Measurements from ENCODE around the gene PNKD. TPM values are rescaled to one million over a fixed set of nuclear protein-coding genes. Genes with fewer than 3 reads are reported as not detected.

Gene PNKD
- total and polyA plus RNA-seq, 7 experiments from 2014 or later, result 18.5 to 108 (median 37.6) TPM

DNA sequence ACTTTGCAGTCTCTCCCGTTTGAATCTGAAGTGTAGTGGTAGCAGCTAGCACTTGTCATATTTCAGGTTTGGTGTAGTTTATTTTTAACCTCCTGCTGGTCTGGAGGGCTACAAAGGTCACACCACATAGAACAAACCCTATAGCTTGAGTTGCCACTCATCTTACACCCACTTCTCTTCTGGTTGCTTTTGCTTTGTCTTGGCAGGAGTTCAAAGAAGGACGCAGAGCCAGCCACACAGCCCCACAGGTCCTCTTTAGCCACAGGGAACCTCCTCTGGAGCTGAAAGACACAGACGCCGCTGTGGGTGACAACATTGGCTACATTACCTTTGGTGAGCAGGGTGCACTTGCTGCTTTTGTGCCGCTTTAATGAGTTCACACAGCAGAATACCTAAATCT, 25.1 kb upstream of the PNKD start:
- intact Hi-C loops (cut with micrococcal nuclease), result no loop called here
- peak overlapping the region in 8 of 9 donors; percentile 0 to 85 (median 53) for H3K27ac Mint-ChIP-seq
- no peak for DNase-seq

DNA sequence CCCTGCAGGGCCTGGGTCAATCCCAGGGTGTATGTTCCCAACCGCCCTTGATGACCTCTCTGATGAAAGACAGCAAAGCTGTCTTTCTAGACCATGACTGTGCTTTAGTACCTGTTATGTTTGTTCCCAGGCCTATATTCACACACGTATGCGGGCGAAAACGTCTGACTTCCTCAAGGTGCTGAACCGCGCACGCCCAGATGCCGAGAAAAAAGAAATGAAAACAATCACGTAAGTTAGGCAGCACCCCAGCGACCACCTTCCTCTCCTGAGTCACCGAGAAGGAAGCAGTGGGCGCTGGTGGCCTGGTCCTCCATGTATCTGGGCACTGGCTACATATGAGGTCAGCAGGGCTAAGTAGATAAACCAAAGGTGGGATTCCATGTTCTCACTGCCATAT, 20.6 kb upstream of the PNKD start:
- CTCF ChIA-PET, result no interaction called here
- peak overlapping the region; percentile 16 for H3K27ac ChIP-seq (ENCODE audit: low read depth, low read length)

More for the DNA sequence above, 25.1 kb upstream of the PNKD start:
- H3K36me3 Mint-ChIP-seq, result peaks cover 8 to 54% (median 27%) of the 10 kb centered on the region in 5 donors
- no peak overlapping the region for H3K4me3 Mint-ChIP-seq
- Histone ChIP-seq H3K27ac (ENCODE audit: low read depth, low read length) (peak overlapping the region; percentile 18), H3K9me3 (ENCODE audit: control insufficient read depth in 2 of 3, low read length in 3 of 3) (no peaks in the 10 kb centered on the region), H3K27me3 (ENCODE audit: control insufficient read depth in 2 of 2, insufficient read depth in 2 of 2, low read length in 2 of 2) (no peaks in the 10 kb centered on the region), H3K4me3 (ENCODE audit: low read length) (no peak overlapping the region), H3K36me3 (ENCODE audit: control insufficient read depth in 2 of 3, insufficient read depth in 3 of 3, low read length in 3 of 3) (peaks cover 55 to 97% (median 72%) of the 10 kb centered on the region in 3 experiments), H3K4me1 (ENCODE audit: control insufficient read depth in 2 of 2, insufficient read depth in 2 of 2, low read length in 2 of 2) (peaks cover 4 to 6% of the 10 kb centered on the region in 2 donors)
- CTCF ChIA-PET, result interaction anchor here (1.3 kb wide), 1 partner anchor 60 kb away, joined by 3 read pairs; no protein-coding TSS in a partner anchor
- no peaks in the 10 kb centered on the region for H3K27me3 Mint-ChIP-seq
- H3K9me3 Mint-ChIP-seq, result no peaks in the 10 kb centered on the region
- POLR2A ChIA-PET, result interaction anchor here (0.7 to 1.7 kb wide), 5 partner anchors 18 to 229 kb away, joined by 3 to 5 read pairs (median 3); no protein-coding TSS in a partner anchor
- peaks cover 0 to 28% (median 22%) of the 10 kb centered on the region in 7 donors for H3K4me1 Mint-ChIP-seq
- no peak for ATAC-seq

DNA sequence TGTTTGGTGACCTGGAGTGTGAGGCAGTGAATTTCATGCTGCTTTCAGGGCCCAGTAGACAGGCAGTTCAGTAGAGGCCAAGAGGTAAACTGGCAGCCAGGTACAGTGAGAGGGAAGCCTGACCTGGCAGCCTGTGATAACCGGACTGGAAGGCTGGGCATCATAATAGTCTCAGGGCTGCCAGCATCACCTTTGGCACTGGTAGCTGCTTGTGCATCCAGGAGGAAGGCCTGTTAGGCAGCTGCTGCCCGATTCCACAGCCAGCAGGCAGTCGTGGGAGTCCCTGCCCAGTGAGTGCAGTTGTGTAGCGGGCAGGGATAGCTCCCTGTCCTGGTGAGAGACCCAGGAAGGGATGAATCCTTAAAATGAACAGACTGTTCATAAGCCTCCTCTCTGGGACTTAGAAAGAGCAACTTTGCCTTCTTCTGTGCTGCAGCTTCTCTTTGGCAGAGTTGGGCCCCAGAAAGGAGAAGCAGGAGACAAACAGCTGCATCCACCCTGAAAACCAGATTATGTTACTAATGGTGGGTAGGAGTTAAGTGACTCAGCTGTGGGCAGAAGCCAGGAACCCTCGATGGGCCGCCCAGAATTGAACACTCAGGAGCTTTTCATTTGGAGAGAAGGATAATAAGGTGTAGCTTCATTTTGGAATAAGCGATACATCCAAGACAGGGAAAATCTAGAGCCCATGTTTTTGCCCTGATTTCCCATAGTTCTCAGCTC, 17.6 kb upstream of the PNKD start:
- Mint-ChIP-seq H3K9me3 (no peaks in the 10 kb centered on the region), H3K36me3 (peaks cover 12 to 56% (median 31%) of the 10 kb centered on the region in 5 donors), H3K27ac (peak overlapping the region in 7 of 9 donors; percentile 5 to 76 (median 43)), H3K4me3 (no peak overlapping the region), H3K27me3 (no peaks in the 10 kb centered on the region), H3K4me1 (peaks cover 5 to 28% (median 8%) of the 10 kb centered on the region in 7 donors)
- Histone ChIP-seq H3K4me1 (ENCODE audit: control insufficient read depth in 2 of 2, insufficient read depth in 2 of 2, low read length in 2 of 2) (peaks cover 0 to 4% of the 10 kb centered on the region in 2 donors), H3K27ac (ENCODE audit: low read depth, low read length) (peak overlapping the region; percentile 15), H3K27me3 (ENCODE audit: control insufficient read depth in 2 of 2, insufficient read depth in 2 of 2, low read length in 2 of 2) (no peaks in the 10 kb centered on the region), H3K9me3 (ENCODE audit: control insufficient read depth in 2 of 3, low read length in 3 of 3) (no peaks in the 10 kb centered on the region), H3K4me3 (ENCODE audit: low read length) (no peak overlapping the region), H3K36me3 (ENCODE audit: control insufficient read depth in 2 of 3, insufficient read depth in 3 of 3, low read length in 3 of 3) (peaks cover 46 to 86% (median 58%) of the 10 kb centered on the region in 3 experiments)
- intact Hi-C loops (cut with micrococcal nuclease), result no loop called here
- ChIA-PET POLR2A (interaction anchor here (1.3 kb wide), 1 partner anchor 144 kb away, joined by 3 read pairs; no protein-coding TSS in a partner anchor), CTCF (interaction anchor here (1.1 to 1.9 kb wide), 2 partner anchors 22 to 67 kb away, joined by 3 to 5 read pairs; no protein-coding TSS in a partner anchor)
- DNase-seq (no peak), ATAC-seq (no peak)

More for the DNA sequence above, 20.6 kb upstream of the PNKD start:
- no peaks in the 10 kb centered on the region for H3K4me1 ChIP-seq (ENCODE audit: control insufficient read depth in 2 of 2, insufficient read depth in 2 of 2, low read length in 2 of 2)
- H3K36me3 ChIP-seq (ENCODE audit: control insufficient read depth in 2 of 3, insufficient read depth in 3 of 3, low read length in 3 of 3), result peaks cover 69 to 100% (median 71%) of the 10 kb centered on the region in 3 experiments
- H3K27me3 ChIP-seq (ENCODE audit: control insufficient read depth in 2 of 2, insufficient read depth in 2 of 2, low read length in 2 of 2), result no peaks in the 10 kb centered on the region
- ATAC-seq, result no peak
- intact Hi-C loops (cut with micrococcal nuclease), result no loop called here
- peaks cover 12 to 61% (median 33%) of the 10 kb centered on the region in 5 donors for H3K36me3 Mint-ChIP-seq
- POLR2A ChIA-PET, result interaction anchor here (0.6 kb wide), 1 partner anchor 626 kb away, joined by 6 read pairs; no protein-coding TSS in a partner anchor
- peaks cover 0 to 16% (median 1%) of the 10 kb centered on the region in 7 donors for H3K4me1 Mint-ChIP-seq
- H3K9me3 ChIP-seq (ENCODE audit: control insufficient read depth in 2 of 3, low read length in 3 of 3), result no peaks in the 10 kb centered on the region
- H3K27ac Mint-ChIP-seq, result peak overlapping the region in 6 of 9 donors; percentile 14 to 81 (median 55)
- H3K9me3 Mint-ChIP-seq, result no peaks in the 10 kb centered on the region
- no peaks in the 10 kb centered on the region for H3K27me3 Mint-ChIP-seq
- H3K4me3 ChIP-seq (ENCODE audit: low read length), result no peak overlapping the region
- DNase-seq, result no peak
- no peak overlapping the region for H3K4me3 Mint-ChIP-seq

DNA sequence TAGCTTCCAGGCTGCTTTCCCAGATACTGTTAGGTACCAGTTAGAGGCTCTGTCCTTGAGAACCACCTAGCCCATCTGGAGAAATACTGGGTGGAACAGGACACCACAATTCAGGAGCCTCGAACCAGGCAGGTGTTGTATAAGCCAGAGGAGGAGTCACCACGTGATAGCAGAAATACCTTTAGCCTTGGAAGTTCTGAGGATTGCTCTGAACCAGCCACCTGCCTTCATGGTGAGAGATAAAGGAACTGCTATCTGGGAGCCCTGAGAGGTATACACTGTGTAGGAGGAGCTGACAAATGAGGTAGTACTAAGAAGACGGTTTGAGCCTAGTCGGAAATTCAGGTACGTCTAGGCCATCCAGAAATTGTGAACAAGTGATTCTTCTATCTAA, 17.1 kb upstream of the PNKD start:
- ATAC-seq (no peak), DNase-seq (no peak)
- Mint-ChIP-seq H3K4me3 (no peak overlapping the region), H3K27me3 (no peaks in the 10 kb centered on the region), H3K36me3 (peaks cover 9 to 53% (median 28%) of the 10 kb centered on the region in 5 donors), H3K9me3 (no peaks in the 10 kb centered on the region), H3K4me1 (peaks cover 7 to 29% (median 11%) of the 10 kb centered on the region in 7 donors), H3K27ac (peak overlapping the region in 7 of 9 donors; percentile 21 to 76 (median 43))
- peaks cover 0 to 7% of the 10 kb centered on the region in 2 donors for H3K4me1 ChIP-seq (ENCODE audit: control insufficient read depth in 2 of 2, insufficient read depth in 2 of 2, low read length in 2 of 2)
- ChIA-PET CTCF (interaction anchor here (1.1 to 1.9 kb wide), 2 partner anchors 22 to 68 kb away, joined by 3 to 5 read pairs; no protein-coding TSS in a partner anchor), POLR2A (interaction anchor here (0.7 kb wide), 1 partner anchor 624 kb away, joined by 3 read pairs; no protein-coding TSS in a partner anchor)
- no peaks in the 10 kb centered on the region for H3K27me3 ChIP-seq (ENCODE audit: control insufficient read depth in 2 of 2, insufficient read depth in 2 of 2, low read length in 2 of 2)
- peak overlapping the region; percentile 15 for H3K27ac ChIP-seq (ENCODE audit: low read depth, low read length)
- H3K9me3 ChIP-seq (ENCODE audit: control insufficient read depth in 2 of 3, low read length in 3 of 3), result no peaks in the 10 kb centered on the region
- peaks cover 43 to 81% (median 54%) of the 10 kb centered on the region in 3 experiments for H3K36me3 ChIP-seq (ENCODE audit: control insufficient read depth in 2 of 3, insufficient read depth in 3 of 3, low read length in 3 of 3)
- H3K4me3 ChIP-seq (ENCODE audit: low read length), result no peak overlapping the region
- intact Hi-C loops (cut with micrococcal nuclease), result no loop called here

DNA sequence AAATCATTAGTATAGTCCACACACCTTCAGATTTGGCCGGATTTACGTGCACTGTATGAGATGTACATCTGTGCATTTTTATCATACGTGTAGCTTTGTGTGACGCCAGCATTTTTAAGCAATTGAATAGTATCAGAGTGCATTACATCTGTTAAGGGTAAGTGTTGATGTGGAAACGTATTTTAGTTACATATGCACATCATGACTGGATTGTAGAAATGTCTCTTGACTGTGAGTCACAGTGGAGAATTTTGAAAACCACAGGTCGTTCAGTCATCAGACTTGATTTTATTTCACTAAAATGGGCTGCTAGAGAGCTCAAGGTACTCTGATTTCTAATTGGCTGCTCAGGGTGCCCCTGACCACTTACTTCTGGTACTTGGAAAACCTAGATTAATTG, 14.9 kb upstream of the PNKD start:
- intact Hi-C loops (cut with micrococcal nuclease), result loop anchor here in 1 of 2 donors (5.0 kb wide), 1 partner anchor 88 kb away; the partner anchor contains the start of gene CXCR1
- peaks cover 7 to 25% (median 17%) of the 10 kb centered on the region in 7 donors for H3K4me1 Mint-ChIP-seq
- peak overlapping the region in 2 of 9 donors; percentile 32 for H3K27ac Mint-ChIP-seq
- Histone ChIP-seq H3K36me3 (ENCODE audit: control insufficient read depth in 2 of 3, insufficient read depth in 3 of 3, low read length in 3 of 3) (peaks cover 24 to 58% (median 33%) of the 10 kb centered on the region in 3 experiments), H3K9me3 (ENCODE audit: control insufficient read depth in 2 of 3, low read length in 3 of 3) (no peaks in the 10 kb centered on the region), H3K4me3 (ENCODE audit: low read length) (no peak overlapping the region), H3K4me1 (ENCODE audit: control insufficient read depth in 2 of 2, insufficient read depth in 2 of 2, low read length in 2 of 2) (peaks cover 0 to 7% of the 10 kb centered on the region in 2 donors), H3K27ac (ENCODE audit: low read depth, low read length) (no peak overlapping the region), H3K27me3 (ENCODE audit: control insufficient read depth in 2 of 2, insufficient read depth in 2 of 2, low read length in 2 of 2) (no peaks in the 10 kb centered on the region)
- ATAC-seq, result no peak
- POLR2A ChIA-PET, result interaction anchor here (1.0 kb wide), 1 partner anchor 12 kb away, joined by 3 read pairs; no protein-coding TSS in a partner anchor
- H3K9me3 Mint-ChIP-seq, result no peaks in the 10 kb centered on the region
- no peak for DNase-seq
- H3K36me3 Mint-ChIP-seq, result peaks cover 4 to 36% (median 13%) of the 10 kb centered on the region in 5 donors
- CTCF ChIA-PET, result interaction anchor here (1.4 kb wide), 1 partner anchor 15 kb away, joined by 5 read pairs; the partner anchor contains the start of genes AAMP and PNKD
- no peak overlapping the region for H3K4me3 Mint-ChIP-seq
- no peaks in the 10 kb centered on the region for H3K27me3 Mint-ChIP-seq

DNA sequence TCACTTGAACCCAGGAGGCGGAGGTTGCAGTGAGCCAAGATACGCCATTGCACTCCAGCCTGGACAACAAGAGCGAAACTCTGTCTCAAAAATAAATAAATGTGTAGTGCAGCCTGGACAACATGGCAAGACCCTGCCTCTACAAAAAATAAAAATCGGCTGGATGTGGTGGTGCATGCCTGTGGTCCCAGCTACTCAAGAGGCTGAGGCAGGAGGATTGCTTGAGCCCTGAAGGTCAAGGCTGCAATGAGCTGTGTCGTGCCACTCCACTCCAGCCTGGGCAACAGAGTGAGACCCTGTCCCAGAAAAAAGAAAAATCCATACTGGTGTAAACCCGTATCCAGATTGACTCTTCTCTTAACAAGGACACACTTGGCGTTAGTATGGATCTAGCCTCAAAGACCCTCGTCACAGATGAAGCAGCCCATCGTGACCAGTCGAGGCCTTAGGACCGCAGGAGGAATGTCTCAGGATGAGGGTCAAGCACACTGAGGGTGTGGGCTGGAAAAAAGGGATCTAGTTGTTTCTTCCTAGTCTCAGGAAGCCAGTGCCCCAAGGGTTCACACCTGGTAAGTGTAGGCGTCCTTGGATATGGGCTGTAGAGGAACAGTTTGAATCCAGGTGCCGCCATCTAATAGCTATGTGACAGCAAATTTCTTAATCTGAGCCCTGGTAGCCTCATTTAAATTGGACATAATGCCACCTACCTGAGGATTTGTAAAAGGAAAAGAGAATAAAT, 13.5 kb upstream of the PNKD start:
- peak; percentile 1 for ATAC-seq
- peaks cover 3 to 25% (median 8%) of the 10 kb centered on the region in 5 donors for H3K36me3 Mint-ChIP-seq
- intact Hi-C loops (cut with micrococcal nuclease), result loop anchor here (1.0 to 5.0 kb wide), 4 partner anchors 38 to 89 kb away; partner anchors contain the start of gene CXCR1 (in 1 of the 2)

More for the DNA sequence above, 13.5 kb upstream of the PNKD start:
- H3K4me3 ChIP-seq (ENCODE audit: low read length), result no peak overlapping the region
- peak overlapping the region; percentile 67 for H3K27ac ChIP-seq (ENCODE audit: low read depth, low read length)
- peaks cover 7 to 26% (median 17%) of the 10 kb centered on the region in 7 donors for H3K4me1 Mint-ChIP-seq
- no peaks in the 10 kb centered on the region for H3K9me3 Mint-ChIP-seq
- no peaks in the 10 kb centered on the region for H3K27me3 ChIP-seq (ENCODE audit: control insufficient read depth in 2 of 2, insufficient read depth in 2 of 2, low read length in 2 of 2)
- H3K9me3 ChIP-seq (ENCODE audit: control insufficient read depth in 2 of 3, low read length in 3 of 3), result no peaks in the 10 kb centered on the region
- H3K27ac Mint-ChIP-seq, result peak overlapping the region; percentile 84 to 95 (median 92)
- no peak for DNase-seq
- peaks cover 15 to 45% (median 22%) of the 10 kb centered on the region in 3 experiments for H3K36me3 ChIP-seq (ENCODE audit: control insufficient read depth in 2 of 3, insufficient read depth in 3 of 3, low read length in 3 of 3)
- CTCF ChIA-PET, result interaction anchor here (0.9 to 1.4 kb wide), 8 partner anchors 12 to 89 kb away, joined by 3 to 8 read pairs (median 4); partner anchors contain the start of genes AAMP and PNKD
- no peaks in the 10 kb centered on the region for H3K27me3 Mint-ChIP-seq
- POLR2A ChIA-PET, result interaction anchor here (1.1 to 1.5 kb wide), 3 partner anchors 10 to 35 kb away, joined by 3 to 4 read pairs (median 3); no protein-coding TSS in a partner anchor
- H3K4me3 Mint-ChIP-seq, result no peak overlapping the region
- H3K4me1 ChIP-seq (ENCODE audit: control insufficient read depth in 2 of 2, insufficient read depth in 2 of 2, low read length in 2 of 2), result peaks cover 0 to 7% of the 10 kb centered on the region in 2 donors
